ENCODE results near the gene ZNF652.

DNA sequence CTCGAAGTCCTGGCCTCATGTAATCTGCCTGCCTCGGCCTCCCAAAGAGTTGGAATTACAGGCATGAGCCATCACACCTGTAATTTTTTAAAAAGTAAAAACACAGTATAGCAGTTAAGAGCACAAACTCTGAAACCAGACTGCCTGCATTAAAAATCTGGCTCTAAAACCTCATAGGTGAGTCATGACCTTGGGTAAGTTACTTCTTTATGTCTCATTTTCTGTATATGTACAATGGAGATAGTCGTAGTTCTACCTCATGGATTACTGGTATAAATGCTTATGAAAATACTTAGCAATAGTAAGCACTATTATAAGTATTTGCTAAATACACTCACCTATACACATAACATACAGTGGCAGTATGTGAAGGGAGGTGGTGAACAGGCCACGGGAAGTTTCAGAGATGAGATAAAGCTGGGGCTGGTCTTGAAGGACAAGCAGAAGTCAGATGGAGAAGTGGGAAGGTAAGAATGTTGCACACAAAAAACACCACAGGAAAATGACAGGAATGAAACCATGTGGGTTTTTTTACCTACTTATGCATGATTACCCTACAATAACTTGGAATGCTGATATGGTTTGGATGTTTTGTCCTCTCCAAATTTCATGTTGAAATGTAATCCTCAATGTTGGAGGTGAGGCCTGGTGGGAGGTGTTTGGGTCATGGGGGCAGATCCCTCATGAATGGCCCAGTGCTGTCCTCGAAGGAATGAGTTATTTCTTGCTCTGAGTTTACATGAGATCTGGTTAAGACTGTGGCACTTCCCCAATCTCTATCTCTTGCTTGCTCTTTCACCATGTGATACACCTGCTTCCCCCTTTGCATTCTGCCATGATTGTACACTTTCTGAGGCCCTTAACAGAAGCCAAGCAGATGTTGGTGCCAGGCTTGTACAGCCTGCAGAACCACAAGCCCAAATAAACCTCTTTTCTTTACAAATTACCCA, 33.9 kb downstream of the ZNF652 start:
- TF ChIP-seq CTCF (IDR thresholded peaks at IDR 0.05) (no peak), POLR2A (IDR thresholded peaks at IDR 0.05) (no peak)
